Measurements from ENCODE around the gene C1QTNF6.

DNA sequence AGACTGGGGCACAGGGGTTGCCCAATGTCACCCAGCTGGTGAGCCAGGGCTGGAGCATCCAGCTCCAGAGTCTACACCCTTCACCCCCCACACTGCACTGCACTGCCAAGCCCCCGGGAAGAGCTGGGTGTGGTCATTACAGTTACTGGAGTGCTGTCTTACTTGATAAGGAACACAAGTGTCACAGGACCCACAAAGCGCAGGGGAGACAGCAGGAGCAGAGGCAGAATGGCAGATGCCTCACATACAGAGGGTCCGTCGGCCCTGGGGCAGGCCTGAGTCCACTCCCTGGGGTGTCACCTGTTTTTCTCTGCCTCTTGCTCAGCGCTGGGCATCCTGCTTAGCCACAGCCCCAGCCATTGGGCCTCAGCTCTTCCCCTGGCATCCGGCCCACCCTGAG, 46.1 kb downstream of the C1QTNF6 start:
- TF ChIP-seq, protein P1, sequence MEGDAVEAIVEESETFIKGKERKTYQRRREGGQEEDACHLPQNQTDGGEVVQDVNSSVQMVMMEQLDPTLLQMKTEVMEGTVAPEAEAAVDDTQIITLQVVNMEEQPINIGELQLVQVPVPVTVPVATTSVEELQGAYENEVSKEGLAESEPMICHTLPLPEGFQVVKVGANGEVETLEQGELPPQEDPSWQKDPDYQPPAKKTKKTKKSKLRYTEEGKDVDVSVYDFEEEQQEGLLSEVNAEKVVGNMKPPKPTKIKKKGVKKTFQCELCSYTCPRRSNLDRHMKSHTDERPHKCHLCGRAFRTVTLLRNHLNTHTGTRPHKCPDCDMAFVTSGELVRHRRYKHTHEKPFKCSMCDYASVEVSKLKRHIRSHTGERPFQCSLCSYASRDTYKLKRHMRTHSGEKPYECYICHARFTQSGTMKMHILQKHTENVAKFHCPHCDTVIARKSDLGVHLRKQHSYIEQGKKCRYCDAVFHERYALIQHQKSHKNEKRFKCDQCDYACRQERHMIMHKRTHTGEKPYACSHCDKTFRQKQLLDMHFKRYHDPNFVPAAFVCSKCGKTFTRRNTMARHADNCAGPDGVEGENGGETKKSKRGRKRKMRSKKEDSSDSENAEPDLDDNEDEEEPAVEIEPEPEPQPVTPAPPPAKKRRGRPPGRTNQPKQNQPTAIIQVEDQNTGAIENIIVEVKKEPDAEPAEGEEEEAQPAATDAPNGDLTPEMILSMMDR (optimal IDR thresholded peaks at IDR 0.05 in 1 of 3, IDR thresholded peaks at IDR 0.05 in 1 of 3, conservative IDR thresholded peaks at IDR 0.05 in 1 of 3; ENCODE audit: extremely low read depth in 1 of 3, insufficient read depth in 2 of 3, low read length in 3 of 3): no peak
- TF ChIP-seq EZH2 (IDR thresholded peaks at IDR 0.05; ENCODE audit: low read length): no peak

Measured in keratinocyte (primary cell).